T-cell (primary cell): ENCODE results near the gene MOXD1. TPM values are rescaled to one million over a fixed set of nuclear protein-coding genes. Genes with fewer than 3 reads are reported as not detected.

Source experiments
- ATAC-seq, 4 experiments: fragments of 200-7000 bp in 3 of 4; fragments of 150-1000 bp in 1 of 4; cut with Tn5 transposase; replicated peaks in 1 of 4; 1 replicate in 3 of 4; 2 replicates in 1 of 4; pipeline ENCODE4 v1.10.0; 2021; ENCODE audit warnings: moderate library complexity in 3 of 4, mild to moderate bottlenecking in 2 of 4, moderate number of reproducible peaks in 1 of 4
- CTCF ChIA-PET, 2 donors: fragments of 300-600 bp; sonication (Branson Sonifier 250); formaldehyde crosslinking; loops; one replicate each; lab custom pipeline; 2022; ENCODE audit warnings: antibody characterized with exemption in 2 of 2; lab: Charles Lee
- POLR2A ChIA-PET, 2 donors: fragments of 300-600 bp; sonication (Branson Sonifier 250); formaldehyde crosslinking; loops; one replicate each; lab custom pipeline; 2022; ENCODE audit warnings: antibody characterized with exemption in 2 of 2; lab: Charles Lee
- DNase-seq, 35 experiments: peaks; one replicate each; pipeline versions ENCODE4 v3.0.0 to v3.0.0-alpha.2; 2013 to 2023
- H3K27ac ChIP-seq: one replicate; pipeline ENCODE4 v1.5.1; 2013; ENCODE audit warnings: low read length
- H3K27me3 ChIP-seq, 2 experiments: replicated peaks in 1 of 2; 1 replicate in 1 of 2; 2 replicates in 1 of 2; pipeline versions ENCODE4 v1.6.1 to v1.7.0; 2013; ENCODE audit warnings: low read length in 1 of 2, mixed read lengths in 1 of 2; ENCODE audit not compliant: control insufficient read depth in 2 of 2, insufficient read depth in 2 of 2; ENCODE audit errors: extremely low read depth in 1 of 2
- H3K36me3 ChIP-seq, 2 donors: 1 replicate in 1 of 2; 2 replicates in 1 of 2; pipeline versions ENCODE4 v1.6.1 to v1.7.0; 2013; ENCODE audit warnings: low read length in 1 of 2; ENCODE audit not compliant: control insufficient read depth in 2 of 2, insufficient read depth in 1 of 2; ENCODE audit errors: extremely low read depth in 1 of 2
- H3K4me1 ChIP-seq, 2 experiments: 1 replicate in 1 of 2; 2 replicates in 1 of 2; pipeline versions ENCODE4 v1.6.1 to v1.7.0; 2013; ENCODE audit warnings: low read length in 2 of 2, mixed read lengths in 1 of 2; ENCODE audit not compliant: insufficient read depth in 2 of 2, control insufficient read depth in 1 of 2; ENCODE audit errors: extremely low read depth in 1 of 2
- H3K4me3 ChIP-seq, 2 donors: 1 replicate in 1 of 2; 2 replicates in 1 of 2; pipeline versions ENCODE4 v1.5.1 to v1.7.0; 2013; ENCODE audit warnings: mild to moderate bottlenecking in 2 of 2, low read length in 1 of 2, moderate library complexity in 1 of 2; ENCODE audit not compliant: control insufficient read depth in 1 of 2; ENCODE audit errors: extremely low read depth in 1 of 2
- H3K9me3 ChIP-seq: 2 replicates; pipeline ENCODE4 v1.7.0; 2013
- H3K27ac Mint-ChIP-seq, 2 donors: one replicate each; pipeline ENCODE4 v1.8.0; 2020 to 2021; ENCODE audit warnings: mild to moderate bottlenecking in 2 of 2, mixed read lengths in 2 of 2
- H3K27me3 Mint-ChIP-seq, 2 donors: one replicate each; pipeline ENCODE4 v1.8.0; 2021 to 2022; ENCODE audit warnings: mixed read lengths in 2 of 2
- H3K36me3 Mint-ChIP-seq: one replicate; pipeline ENCODE4 v1.8.0; 2021; ENCODE audit warnings: mixed read lengths
- H3K4me1 Mint-ChIP-seq, 3 donors: one replicate each; pipeline ENCODE4 v1.8.0; 2020 to 2022; ENCODE audit warnings: mixed read lengths in 3 of 3, mild to moderate bottlenecking in 1 of 3
- H3K4me3 Mint-ChIP-seq, 3 donors: one replicate each; pipeline ENCODE4 v1.8.0; 2020 to 2022; ENCODE audit warnings: mild to moderate bottlenecking in 3 of 3, mixed read lengths in 3 of 3, moderate library complexity in 3 of 3
- H3K9me3 Mint-ChIP-seq, 3 donors: one replicate each; pipeline ENCODE4 v1.8.0; 2020 to 2022; ENCODE audit warnings: mixed read lengths in 3 of 3
- WGBS: methylation state at CpG from one replicate; pipeline ENCODE4 v1.1.5; 2013; ENCODE audit warnings: missing lambda C conversion rate; ENCODE audit not compliant: insufficient coverage; 5-methylcytosine and 5-hydroxymethylcytosine counted together
- total RNA-seq, 35 experiments: library from RNA in 6 of 35; stranded (reverse) in 6 of 35; fragments of 120-200 nt in 1 of 35; gene quantifications; one replicate each; pipeline versions ENCODE4 v1.2.1 to v1.2.4 and lab custom pipeline; 2013 to 2026

Gene MOXD1
- total RNA-seq, 5 donors from 2014 or later (not counting 1 experiment from before 2014, with no cell fraction given), result 0.13 to 0.53 (median 0.15) TPM; not detected in 1

DNA sequence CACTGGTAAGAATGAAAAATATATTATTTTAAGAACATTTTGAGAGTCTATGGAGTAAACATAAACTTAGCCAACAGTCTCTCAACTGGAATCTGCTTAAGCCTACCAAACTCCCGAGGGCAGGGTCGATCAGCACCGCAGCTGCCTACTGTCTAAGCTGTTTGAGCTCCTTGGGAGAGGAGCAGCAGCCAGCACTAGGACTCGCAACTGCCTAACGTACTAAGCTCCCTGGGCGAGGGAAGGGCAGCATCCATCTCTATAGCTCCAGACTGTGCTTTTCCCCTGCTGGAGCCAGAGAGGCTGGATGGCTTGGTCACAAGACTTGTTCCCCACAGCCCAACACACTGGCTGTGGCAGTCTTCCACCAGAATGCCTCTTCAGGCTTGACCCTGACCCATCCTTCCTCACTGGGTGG, 96.4 kb downstream of the MOXD1 start:
- peaks cover 5 to 12% of the 10 kb centered on the region in 2 donors for H3K27me3 Mint-ChIP-seq
- H3K4me3 Mint-ChIP-seq, result no peak overlapping the region
- ATAC-seq, result no peak
- no peaks in the 10 kb centered on the region for H3K4me1 Mint-ChIP-seq
- Histone ChIP-seq H3K4me1 (no peaks in the 10 kb centered on the region), H3K27ac (no peak overlapping the region), H3K27me3 (peaks cover 0 to 6% of the 10 kb centered on the region in 2 experiments), H3K9me3 (no peaks in the 10 kb centered on the region), H3K36me3 (no peaks in the 10 kb centered on the region), H3K4me3 (no peak overlapping the region)
- H3K9me3 Mint-ChIP-seq, result peaks cover 10 to 23% (median 11%) of the 10 kb centered on the region in 3 donors
- DNase-seq, result no peak
- 86% methylated on average over 6 of the region's 6 CpGs for WGBS
- CTCF ChIA-PET, result no interaction called here
- POLR2A ChIA-PET, result no interaction called here
- H3K27ac Mint-ChIP-seq, result no peak overlapping the region
- H3K36me3 Mint-ChIP-seq, result no peaks in the 10 kb centered on the region

DNA sequence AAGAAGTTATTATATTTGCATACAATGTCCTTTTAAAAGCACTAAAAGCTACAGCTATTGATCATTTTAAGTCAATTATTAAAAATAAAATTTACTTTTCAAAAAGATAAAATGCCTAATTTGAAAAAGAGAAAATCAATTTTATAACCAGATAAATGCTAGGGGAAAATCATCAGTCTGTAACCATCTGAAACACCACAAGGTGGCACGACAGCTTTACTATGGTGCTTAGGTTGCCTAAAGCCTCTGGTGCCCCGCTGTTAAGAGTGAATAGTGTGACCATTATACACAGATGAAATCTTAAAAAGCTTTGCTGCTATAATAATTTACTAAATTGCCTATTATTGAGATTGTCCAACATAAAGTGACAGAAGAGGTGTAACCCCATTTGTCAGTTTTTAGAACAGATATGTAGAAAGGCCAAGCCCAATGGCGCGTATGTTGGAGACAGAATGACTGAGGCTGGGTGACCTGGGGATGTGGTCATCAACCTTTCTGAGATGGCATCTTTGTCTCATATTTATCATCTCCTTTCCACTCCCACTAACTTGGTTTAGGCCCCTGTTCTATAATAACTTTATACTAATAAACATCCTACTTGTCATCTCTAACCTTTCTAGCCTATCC, 100.8 kb downstream of the MOXD1 start:
- no CpG with 5 or more reads among the region's 4 CpGs for WGBS
- no peaks in the 10 kb centered on the region for H3K4me1 Mint-ChIP-seq
- ATAC-seq, result no peak

DNA sequence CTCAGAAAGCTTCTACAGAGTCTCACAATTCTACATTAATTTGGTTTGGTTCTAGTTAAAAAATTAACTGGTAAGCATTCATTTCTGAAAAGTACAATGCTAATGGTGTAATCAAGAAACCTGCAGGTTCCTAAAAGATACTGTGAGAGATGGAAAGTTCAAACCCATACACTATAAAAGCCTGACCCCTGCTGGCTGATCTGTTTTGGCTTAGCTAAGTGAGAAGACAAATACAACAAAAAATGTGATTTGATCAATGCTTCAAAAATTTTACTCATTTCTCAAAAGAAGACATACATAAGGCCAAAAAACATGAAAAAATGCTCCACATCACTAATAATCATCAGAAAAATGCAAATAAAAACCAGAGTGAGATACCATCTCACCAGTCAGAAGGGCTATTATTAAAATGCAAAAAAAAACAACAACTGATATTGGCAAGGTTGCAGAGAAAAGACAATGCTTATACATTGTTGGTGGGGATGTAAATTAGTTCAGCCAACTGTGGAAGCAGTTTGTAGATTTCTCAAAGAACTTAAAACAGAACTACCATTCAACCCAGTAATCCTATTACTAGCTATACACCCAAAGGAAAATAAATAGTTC, 102.8 kb downstream of the MOXD1 start:
- Mint-ChIP-seq H3K27ac (no peak overlapping the region), H3K4me1 (no peaks in the 10 kb centered on the region), H3K4me3 (no peak overlapping the region), H3K27me3 (peaks cover 15 to 18% of the 10 kb centered on the region in 2 donors), H3K9me3 (no peaks in the 10 kb centered on the region), H3K36me3 (no peaks in the 10 kb centered on the region)
- Histone ChIP-seq H3K27me3 (no peaks in the 10 kb centered on the region), H3K36me3 (no peaks in the 10 kb centered on the region), H3K4me3 (no peak overlapping the region), H3K4me1 (no peaks in the 10 kb centered on the region), H3K27ac (no peak overlapping the region), H3K9me3 (no peaks in the 10 kb centered on the region)
- DNase-seq (peak in 17 of 35 experiments; percentile 4 to 44 (median 15)), ATAC-seq (no peak)
- CTCF ChIA-PET, result interaction anchor here (0.7 to 6.0 kb wide), 9 partner anchors 9 to 1413 kb away, joined by 3 to 55 read pairs (median 4); no protein-coding TSS in a partner anchor
- POLR2A ChIA-PET, result no interaction called here

More for the DNA sequence above, 100.8 kb downstream of the MOXD1 start:
- no peaks in the 10 kb centered on the region for H3K9me3 Mint-ChIP-seq
- ChIA-PET CTCF (interaction anchor here (0.6 to 6.0 kb wide), 12 partner anchors 16 to 238 kb away, joined by 3 to 55 read pairs (median 4); partner anchors contain the start of gene TAAR9 (in 1 of the 2)), POLR2A (interaction anchor here in 1 of 2 donors (0.5 kb wide), 1 partner anchor 1359 kb away, joined by 5 read pairs; no protein-coding TSS in a partner anchor)
- H3K27me3 Mint-ChIP-seq, result peaks cover 13 to 15% of the 10 kb centered on the region in 2 donors
- no peak overlapping the region for H3K27ac Mint-ChIP-seq
- Histone ChIP-seq H3K4me1 (no peaks in the 10 kb centered on the region), H3K27ac (no peak overlapping the region), H3K4me3 (no peak overlapping the region), H3K36me3 (no peaks in the 10 kb centered on the region), H3K27me3 (peaks cover 0 to 6% of the 10 kb centered on the region in 2 experiments), H3K9me3 (no peaks in the 10 kb centered on the region)
- peak in 2 of 35 experiments; percentile 7 to 35 for DNase-seq
- no peaks in the 10 kb centered on the region for H3K36me3 Mint-ChIP-seq
- H3K4me3 Mint-ChIP-seq, result no peak overlapping the region

DNA sequence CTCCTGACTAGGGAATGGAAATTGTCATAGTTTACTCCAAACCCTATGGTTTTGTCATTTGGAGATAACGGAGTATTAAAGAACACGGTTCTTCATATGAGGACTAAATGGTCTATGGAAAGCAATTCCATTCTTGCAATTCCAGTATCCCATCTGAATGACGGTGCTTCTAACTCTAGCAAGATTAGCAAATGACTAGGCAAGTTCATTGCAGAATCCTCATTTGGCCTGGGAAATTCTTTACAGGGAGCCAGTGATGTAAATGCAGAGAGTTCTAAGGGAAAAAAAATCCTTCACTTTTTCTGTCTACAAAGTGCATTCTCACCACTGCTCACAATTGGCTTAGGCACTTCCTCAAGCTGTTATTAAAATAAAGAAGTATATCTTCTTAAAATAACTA, 111.5 kb downstream of the MOXD1 start:
- Histone ChIP-seq H3K36me3 (no peaks in the 10 kb centered on the region), H3K27me3 (no peaks in the 10 kb centered on the region), H3K27ac (no peak overlapping the region), H3K9me3 (no peaks in the 10 kb centered on the region), H3K4me3 (no peak overlapping the region), H3K4me1 (no peaks in the 10 kb centered on the region)
- H3K36me3 Mint-ChIP-seq, result no peaks in the 10 kb centered on the region
- DNase-seq (no peak), ATAC-seq (no peak)
- H3K4me3 Mint-ChIP-seq, result no peak overlapping the region
- WGBS, result no CpG with 5 or more reads among the region's 3 CpGs
- no peaks in the 10 kb centered on the region for H3K4me1 Mint-ChIP-seq
- H3K27me3 Mint-ChIP-seq, result peaks cover 4 to 10% of the 10 kb centered on the region in 2 donors
- CTCF ChIA-PET, result interaction anchor here (0.8 to 4.1 kb wide), 4 partner anchors 9 to 12 kb away, joined by 3 to 41 read pairs (median 14); no protein-coding TSS in a partner anchor
- no peak overlapping the region for H3K27ac Mint-ChIP-seq
- POLR2A ChIA-PET, result no interaction called here
- no peaks in the 10 kb centered on the region for H3K9me3 Mint-ChIP-seq

DNA sequence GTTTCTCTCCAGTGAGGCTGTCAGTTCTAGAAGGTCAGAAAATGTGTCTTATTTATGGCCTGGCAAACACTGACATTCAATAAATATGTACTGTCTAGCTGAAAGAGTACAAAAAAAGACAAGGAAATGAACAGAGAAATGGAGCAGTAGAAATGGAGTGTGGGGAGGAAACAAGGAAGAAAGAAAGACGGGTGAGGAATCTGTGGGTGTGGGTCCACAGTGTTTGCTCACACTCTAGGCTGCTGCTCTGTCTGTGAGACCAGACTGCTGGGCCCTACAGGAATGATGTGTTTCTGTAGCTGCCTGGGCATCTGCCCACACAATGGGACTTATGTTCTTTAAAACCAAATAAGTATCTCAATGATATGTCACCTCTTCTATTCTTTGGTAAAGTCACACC, 114.2 kb downstream of the MOXD1 start:
- no peak for DNase-seq
- ChIA-PET CTCF (interaction anchor here (1.4 to 4.0 kb wide), 2 partner anchors 8 to 197 kb away, joined by 4 to 25 read pairs; no protein-coding TSS in a partner anchor), POLR2A (no interaction called here)
- H3K27me3 ChIP-seq, result no peaks in the 10 kb centered on the region
- Mint-ChIP-seq H3K27me3 (peaks cover 8 to 9% of the 10 kb centered on the region in 2 donors), H3K4me3 (no peak overlapping the region), H3K4me1 (no peaks in the 10 kb centered on the region), H3K36me3 (no peaks in the 10 kb centered on the region), H3K9me3 (no peaks in the 10 kb centered on the region), H3K27ac (no peak overlapping the region)
- ATAC-seq, result no peak
- WGBS, result 56% methylated on average over 1 of the region's 1 CpG
- H3K36me3 ChIP-seq, result no peaks in the 10 kb centered on the region
- no peaks in the 10 kb centered on the region for H3K9me3 ChIP-seq
- no peaks in the 10 kb centered on the region for H3K4me1 ChIP-seq
- no peak overlapping the region for H3K4me3 ChIP-seq
- no peak overlapping the region for H3K27ac ChIP-seq

DNA sequence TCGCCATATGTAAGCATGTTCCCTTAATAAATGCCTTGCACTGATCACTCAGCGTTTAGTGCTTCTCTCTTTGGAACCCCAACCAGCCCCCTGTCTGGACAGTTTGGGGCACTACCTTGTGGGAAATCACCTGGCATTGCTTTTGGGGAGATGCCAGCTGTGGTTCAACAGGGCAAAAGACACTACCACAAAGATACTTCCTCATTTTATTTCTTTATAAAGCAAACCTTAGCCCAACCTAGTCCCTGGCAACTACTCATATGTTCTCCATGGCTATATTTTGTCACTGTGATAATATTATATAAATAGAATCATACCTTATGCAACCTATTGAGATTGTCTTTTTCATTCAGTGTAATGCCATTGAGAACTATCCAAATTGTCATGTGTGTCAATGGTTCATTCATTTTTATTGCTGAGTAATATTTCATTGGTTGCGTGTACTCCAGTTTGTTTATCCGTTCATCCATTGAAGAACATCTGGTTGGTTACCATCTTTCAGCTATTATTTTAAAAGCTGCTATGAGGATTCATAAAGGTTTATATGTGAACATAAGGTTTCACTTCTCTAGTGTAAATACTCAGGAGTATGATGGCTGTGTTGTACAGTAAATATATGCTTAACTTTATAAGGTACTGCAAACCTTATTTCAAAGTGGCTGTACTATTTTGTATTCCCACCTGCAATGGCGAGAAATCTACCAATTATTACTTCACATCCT, 114.8 kb downstream of the MOXD1 start:
- Mint-ChIP-seq H3K9me3 (no peaks in the 10 kb centered on the region), H3K4me1 (no peaks in the 10 kb centered on the region), H3K36me3 (no peaks in the 10 kb centered on the region), H3K27ac (no peak overlapping the region), H3K27me3 (peaks cover 9 to 12% of the 10 kb centered on the region in 2 donors), H3K4me3 (no peak overlapping the region)
- Histone ChIP-seq H3K27ac (no peak overlapping the region), H3K4me1 (no peaks in the 10 kb centered on the region), H3K27me3 (no peaks in the 10 kb centered on the region), H3K9me3 (no peaks in the 10 kb centered on the region), H3K36me3 (no peaks in the 10 kb centered on the region), H3K4me3 (no peak overlapping the region)
- 58% methylated on average over 4 of the region's 5 CpGs for WGBS
- peak in 1 of 4 experiments; percentile 28 for ATAC-seq
- peak in 2 of 35 experiments; percentile 3 to 24 for DNase-seq
- ChIA-PET CTCF (interaction anchor here in 1 of 2 donors (1.4 kb wide), 1 partner anchor 198 kb away, joined by 4 read pairs; no protein-coding TSS in a partner anchor), POLR2A (no interaction called here)
